DND-41 (cell line): ENCODE data around the gene DOCK4.

Experiments
- EZH2 ChIP-seq: IDR thresholded peaks from 3 replicates; pipeline ENCODE4 v1.6.1; 2012; ENCODE audit warnings: borderline replicate concordance, low read depth, mild to moderate bottlenecking, moderate library complexity, low read length, inconsistent platforms; ENCODE audit not compliant: severe bottlenecking
- TF ChIP-seq, protein P1 (sequence below): IDR thresholded peaks from 2 replicates; pipeline ENCODE4 v1.5.1; 2012; ENCODE audit warnings: borderline replicate concordance, low read length, moderate library complexity, mild to moderate bottlenecking; ENCODE audit not compliant: poor library complexity, severe bottlenecking; ENCODE audit errors: extremely low read depth

DNA sequence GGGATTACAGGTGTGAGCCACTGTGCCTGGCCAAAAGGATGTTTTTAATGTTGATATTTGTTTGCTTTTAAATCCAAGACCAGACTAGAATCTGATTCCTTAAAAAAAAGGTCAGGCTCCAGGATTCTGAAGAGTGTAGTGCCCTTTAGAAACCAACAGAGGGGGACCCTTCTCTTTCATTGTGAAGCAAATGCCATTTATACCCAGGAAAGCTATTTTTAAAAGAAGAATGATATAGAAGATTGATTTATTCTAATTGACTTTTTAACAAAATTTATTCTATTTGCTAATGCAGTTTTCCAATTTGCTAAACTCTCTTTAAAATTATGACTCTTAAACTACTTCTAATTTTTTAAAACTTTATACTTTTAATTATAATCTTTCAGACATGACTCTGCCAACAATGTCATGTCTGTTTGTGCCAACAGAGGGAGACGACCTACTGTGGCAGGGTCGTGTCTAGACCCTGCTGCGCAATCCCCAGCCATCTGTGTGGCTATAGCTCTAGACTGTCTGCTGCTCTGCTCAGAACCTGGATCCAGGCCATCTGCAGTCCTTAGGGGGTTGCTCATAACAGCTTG, 442.9 kb downstream of the DOCK4 start:
- TF ChIP-seq, protein P1, sequence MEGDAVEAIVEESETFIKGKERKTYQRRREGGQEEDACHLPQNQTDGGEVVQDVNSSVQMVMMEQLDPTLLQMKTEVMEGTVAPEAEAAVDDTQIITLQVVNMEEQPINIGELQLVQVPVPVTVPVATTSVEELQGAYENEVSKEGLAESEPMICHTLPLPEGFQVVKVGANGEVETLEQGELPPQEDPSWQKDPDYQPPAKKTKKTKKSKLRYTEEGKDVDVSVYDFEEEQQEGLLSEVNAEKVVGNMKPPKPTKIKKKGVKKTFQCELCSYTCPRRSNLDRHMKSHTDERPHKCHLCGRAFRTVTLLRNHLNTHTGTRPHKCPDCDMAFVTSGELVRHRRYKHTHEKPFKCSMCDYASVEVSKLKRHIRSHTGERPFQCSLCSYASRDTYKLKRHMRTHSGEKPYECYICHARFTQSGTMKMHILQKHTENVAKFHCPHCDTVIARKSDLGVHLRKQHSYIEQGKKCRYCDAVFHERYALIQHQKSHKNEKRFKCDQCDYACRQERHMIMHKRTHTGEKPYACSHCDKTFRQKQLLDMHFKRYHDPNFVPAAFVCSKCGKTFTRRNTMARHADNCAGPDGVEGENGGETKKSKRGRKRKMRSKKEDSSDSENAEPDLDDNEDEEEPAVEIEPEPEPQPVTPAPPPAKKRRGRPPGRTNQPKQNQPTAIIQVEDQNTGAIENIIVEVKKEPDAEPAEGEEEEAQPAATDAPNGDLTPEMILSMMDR: peak; percentile 56
- TF ChIP-seq EZH2: no peak
